ENCODE data around the gene WWOX.

Gene WWOX

DNA sequence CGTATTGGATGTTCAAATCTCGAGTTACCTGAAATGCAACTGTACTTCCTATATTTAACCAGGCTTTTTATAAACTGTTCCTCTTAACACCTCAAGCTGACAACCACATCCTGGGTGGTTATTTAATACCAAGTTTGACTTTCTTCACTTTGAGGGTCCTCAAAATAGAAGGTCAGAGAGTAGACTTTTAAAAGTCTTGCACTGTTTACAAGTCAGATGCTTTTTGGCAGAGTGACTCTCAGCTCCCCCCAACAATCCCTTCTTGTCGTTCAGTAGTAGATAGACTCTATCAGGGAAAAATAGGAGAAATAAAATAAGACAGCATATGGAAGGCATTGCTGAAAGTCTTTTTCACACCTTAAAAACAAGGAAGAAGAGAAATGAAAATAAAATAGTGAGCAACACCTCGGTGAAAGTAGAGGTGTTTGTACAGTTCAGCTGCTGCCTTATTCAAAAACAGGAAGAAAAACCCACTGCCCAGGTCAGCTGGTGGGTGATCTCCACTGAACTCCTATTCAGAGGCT, 650.4 kb downstream of the WWOX start:
- no peaks in the 10 kb centered on the region for H3K27me3 ChIP-seq (ENCODE audit: insufficient read depth, low read length)
- H3K4me1 ChIP-seq (ENCODE audit: insufficient read depth, low read length), result peaks cover 11% of the 10 kb centered on the region
- no peaks in the 10 kb centered on the region for H3K36me3 ChIP-seq (ENCODE audit: insufficient read depth, low read length)
- no peak overlapping the region for H3K4me3 ChIP-seq (ENCODE audit: low read length)
- no peak overlapping the region for H2AFZ ChIP-seq (ENCODE audit: low read depth, low read length)
- H3K9me3 ChIP-seq (ENCODE audit: low read length), result no peaks in the 10 kb centered on the region

DNA sequence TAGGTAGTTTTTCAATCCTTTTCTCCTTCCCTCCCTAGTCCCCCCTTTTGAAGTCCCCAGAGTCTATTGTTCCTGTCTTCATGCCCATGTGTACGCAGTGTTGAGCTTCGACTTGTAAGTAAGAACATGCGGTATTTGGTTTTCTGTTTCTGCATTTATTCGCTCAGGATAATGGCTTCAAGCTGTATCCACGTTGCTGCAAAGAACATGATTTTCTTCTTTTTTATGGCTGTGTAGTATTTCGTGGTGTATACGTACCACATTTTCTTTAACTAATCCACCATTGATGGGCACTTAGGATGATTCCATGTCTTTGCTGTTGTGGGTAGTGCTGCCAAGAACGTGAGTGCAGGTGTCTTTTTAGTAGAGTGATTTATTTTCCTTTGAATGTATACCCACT, 651.2 kb downstream of the WWOX start:
- no peaks in the 10 kb centered on the region for H3K9me3 ChIP-seq (ENCODE audit: low read length)
- H3K4me3 ChIP-seq (ENCODE audit: low read length), result no peak overlapping the region
- peaks cover 3% of the 10 kb centered on the region for H3K4me1 ChIP-seq (ENCODE audit: insufficient read depth, low read length)
- H3K27me3 ChIP-seq (ENCODE audit: insufficient read depth, low read length), result no peaks in the 10 kb centered on the region
- H2AFZ ChIP-seq (ENCODE audit: low read depth, low read length), result no peak overlapping the region
- H3K36me3 ChIP-seq (ENCODE audit: insufficient read depth, low read length), result no peaks in the 10 kb centered on the region

DNA sequence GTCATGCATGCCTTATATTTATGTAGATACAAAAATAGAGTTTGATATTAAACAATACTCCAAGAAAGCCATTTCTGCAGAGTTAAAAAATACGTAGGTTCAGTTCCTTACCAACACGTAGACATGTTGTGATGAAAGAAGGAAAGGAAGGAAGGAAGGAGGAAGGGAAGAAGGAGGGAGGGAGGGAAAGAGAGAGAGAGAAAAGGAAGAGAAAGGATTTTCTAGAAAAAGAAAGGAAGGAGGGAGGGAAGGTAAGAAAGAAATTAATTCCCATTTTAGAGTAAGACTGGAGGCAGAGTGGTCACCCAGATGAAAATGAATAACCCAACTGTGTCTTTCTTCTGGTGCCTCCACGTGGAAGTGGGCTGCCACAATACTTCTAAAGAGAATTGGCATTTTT, 652.1 kb downstream of the WWOX start:
- peaks cover 3% of the 10 kb centered on the region for H3K4me1 ChIP-seq (ENCODE audit: insufficient read depth, low read length)
- H3K9me3 ChIP-seq (ENCODE audit: low read length), result no peaks in the 10 kb centered on the region
- H3K27me3 ChIP-seq (ENCODE audit: insufficient read depth, low read length), result no peaks in the 10 kb centered on the region
- no peak overlapping the region for H2AFZ ChIP-seq (ENCODE audit: low read depth, low read length)
- H3K4me3 ChIP-seq (ENCODE audit: low read length), result no peak overlapping the region
- H3K36me3 ChIP-seq (ENCODE audit: insufficient read depth, low read length), result no peaks in the 10 kb centered on the region

DNA sequence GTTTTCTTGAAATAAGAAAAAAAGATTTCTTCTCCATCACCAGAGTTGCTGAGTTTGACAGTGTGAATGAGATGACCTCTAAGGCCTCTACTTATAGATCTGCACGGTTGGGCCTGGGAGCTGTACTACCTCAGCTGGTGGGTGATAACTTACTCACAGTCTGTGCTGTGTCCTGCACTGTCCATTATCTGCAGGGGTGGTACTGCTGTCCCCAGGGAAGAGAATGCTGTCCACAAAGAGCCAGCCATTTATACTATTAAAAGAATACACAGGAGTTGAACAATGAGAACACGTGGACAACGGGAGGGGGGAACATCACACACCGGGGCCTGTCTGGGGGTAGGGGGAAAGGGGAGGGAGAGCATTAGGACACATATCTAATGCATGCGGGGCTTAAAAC, 655.3 kb downstream of the WWOX start:
- Histone ChIP-seq H3K4me1 (ENCODE audit: insufficient read depth, low read length) (peaks cover 3% of the 10 kb centered on the region), H3K36me3 (ENCODE audit: insufficient read depth, low read length) (no peaks in the 10 kb centered on the region), H3K27me3 (ENCODE audit: insufficient read depth, low read length) (no peaks in the 10 kb centered on the region), H3K9me3 (ENCODE audit: low read length) (no peaks in the 10 kb centered on the region), H2AFZ (ENCODE audit: low read depth, low read length) (no peak overlapping the region), H3K4me3 (ENCODE audit: low read length) (no peak overlapping the region)

DNA sequence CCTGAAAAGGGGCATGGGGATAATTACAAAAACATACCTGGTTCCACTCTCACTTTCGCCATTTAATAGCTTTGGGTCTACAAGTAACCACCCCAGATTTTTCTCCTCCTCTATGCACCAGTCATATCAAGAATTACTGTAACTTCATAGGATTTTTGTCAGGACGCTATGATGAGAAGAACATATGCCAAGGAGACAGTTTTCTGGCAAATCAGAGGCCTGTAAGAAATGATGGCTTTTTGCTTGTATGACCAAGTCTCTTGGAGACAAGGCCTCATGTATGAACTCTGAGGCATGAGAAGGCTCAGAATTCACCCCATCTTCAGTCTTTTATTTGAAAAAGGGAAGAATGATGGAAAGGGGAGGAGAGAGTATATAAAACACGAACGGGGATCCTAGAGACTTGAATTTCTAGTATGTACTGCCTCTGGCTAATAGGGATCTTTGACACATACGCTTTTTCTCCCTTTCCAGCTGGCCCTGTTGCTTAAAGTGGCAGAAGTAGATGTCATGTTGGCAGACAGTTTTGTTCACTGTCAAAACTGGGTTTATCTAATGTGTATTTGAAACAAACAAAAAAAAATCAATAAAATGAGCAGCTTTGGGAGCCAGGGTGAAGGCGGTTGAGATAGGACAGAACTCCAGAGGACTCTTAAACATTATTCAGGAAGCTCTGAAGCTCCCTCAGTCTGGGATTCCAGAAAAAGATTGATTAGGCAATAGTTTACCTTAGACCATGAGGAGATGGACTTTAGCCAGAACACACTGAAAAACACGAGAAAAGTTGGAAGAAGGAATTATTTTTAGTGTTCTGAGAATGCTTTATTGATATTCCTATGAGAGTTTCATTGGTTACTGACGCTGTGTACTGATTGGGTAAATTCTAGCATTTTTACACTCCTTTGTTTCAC, 656.6 kb downstream of the WWOX start:
- Histone ChIP-seq H3K4me1 (ENCODE audit: insufficient read depth, low read length) (peaks cover 3% of the 10 kb centered on the region), H2AFZ (ENCODE audit: low read depth, low read length) (no peak overlapping the region), H3K9me3 (ENCODE audit: low read length) (no peaks in the 10 kb centered on the region), H3K36me3 (ENCODE audit: insufficient read depth, low read length) (no peaks in the 10 kb centered on the region), H3K4me3 (ENCODE audit: low read length) (no peak overlapping the region), H3K27me3 (ENCODE audit: insufficient read depth, low read length) (no peaks in the 10 kb centered on the region)

DNA sequence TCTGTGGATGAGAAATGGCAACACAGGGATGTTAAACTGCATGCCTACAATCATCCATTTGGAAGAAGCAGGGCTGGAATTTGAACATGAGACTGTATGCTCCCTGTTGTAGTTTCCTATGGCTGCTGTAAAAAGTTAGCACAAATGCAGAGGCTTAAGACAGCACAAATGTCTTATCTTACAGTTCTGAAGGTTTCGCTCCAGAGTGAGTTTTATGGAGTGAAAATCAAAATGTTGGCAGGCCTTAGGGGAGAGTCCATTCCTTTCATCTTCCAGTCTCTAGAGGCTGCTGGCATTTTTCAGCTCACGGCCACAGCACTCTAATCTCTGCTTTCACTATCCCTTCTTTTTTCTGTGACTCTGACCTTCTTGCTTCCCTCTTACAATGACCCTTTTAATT, 660.1 kb downstream of the WWOX start:
- Histone ChIP-seq H2AFZ (ENCODE audit: low read depth, low read length) (no peak overlapping the region), H3K36me3 (ENCODE audit: insufficient read depth, low read length) (no peaks in the 10 kb centered on the region), H3K4me1 (ENCODE audit: insufficient read depth, low read length) (peaks cover 3% of the 10 kb centered on the region), H3K4me3 (ENCODE audit: low read length) (no peak overlapping the region), H3K9me3 (ENCODE audit: low read length) (no peaks in the 10 kb centered on the region), H3K27me3 (ENCODE audit: insufficient read depth, low read length) (no peaks in the 10 kb centered on the region)

DNA sequence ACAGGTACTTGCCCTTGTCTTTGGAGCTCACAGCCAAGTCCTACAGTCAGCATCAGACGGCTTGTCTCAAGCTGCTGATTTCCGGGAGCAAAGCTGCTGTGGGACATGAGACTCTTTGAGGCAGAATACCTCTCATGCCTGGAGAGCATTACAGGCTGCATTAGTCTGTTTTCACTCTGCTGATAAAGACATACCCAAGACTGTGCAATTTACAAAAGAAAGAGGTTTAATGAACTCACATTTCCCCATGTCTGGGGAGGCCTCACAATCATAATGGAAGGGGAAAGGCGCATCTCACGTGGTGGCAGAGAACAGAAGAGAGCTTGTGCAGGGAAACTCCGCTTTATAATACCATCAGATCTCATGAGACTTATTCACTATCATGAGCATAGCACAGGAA, 661.2 kb downstream of the WWOX start:
- Histone ChIP-seq H3K4me3 (ENCODE audit: low read length) (no peak overlapping the region), H2AFZ (ENCODE audit: low read depth, low read length) (no peak overlapping the region), H3K27me3 (ENCODE audit: insufficient read depth, low read length) (no peaks in the 10 kb centered on the region), H3K36me3 (ENCODE audit: insufficient read depth, low read length) (no peaks in the 10 kb centered on the region), H3K9me3 (ENCODE audit: low read length) (no peaks in the 10 kb centered on the region), H3K4me1 (ENCODE audit: insufficient read depth, low read length) (no peaks in the 10 kb centered on the region)

DNA sequence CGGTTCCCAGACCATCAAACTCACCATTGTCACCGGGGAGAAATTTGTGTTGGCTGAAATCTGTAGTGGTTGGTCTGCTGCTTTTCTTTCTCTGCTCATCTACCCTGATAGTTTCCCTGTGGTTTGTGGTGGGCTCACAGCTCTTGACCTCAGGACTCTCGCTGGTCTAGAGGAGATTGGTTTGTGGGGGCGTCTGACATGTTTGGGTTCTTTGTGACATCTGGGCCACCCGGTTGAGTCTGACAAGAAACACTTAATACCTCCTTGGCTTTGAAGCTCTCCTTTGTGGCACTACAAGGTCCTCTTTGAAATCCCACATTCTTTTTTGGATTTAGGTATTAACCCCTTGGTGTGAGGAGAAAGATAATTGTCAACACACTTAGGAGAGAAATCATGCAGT, 662.0 kb downstream of the WWOX start:
- no peaks in the 10 kb centered on the region for H3K4me1 ChIP-seq (ENCODE audit: insufficient read depth, low read length)
- no peak overlapping the region for H3K4me3 ChIP-seq (ENCODE audit: low read length)
- no peaks in the 10 kb centered on the region for H3K36me3 ChIP-seq (ENCODE audit: insufficient read depth, low read length)
- no peaks in the 10 kb centered on the region for H3K27me3 ChIP-seq (ENCODE audit: insufficient read depth, low read length)
- H2AFZ ChIP-seq (ENCODE audit: low read depth, low read length), result no peak overlapping the region
- no peaks in the 10 kb centered on the region for H3K9me3 ChIP-seq (ENCODE audit: low read length)

DNA sequence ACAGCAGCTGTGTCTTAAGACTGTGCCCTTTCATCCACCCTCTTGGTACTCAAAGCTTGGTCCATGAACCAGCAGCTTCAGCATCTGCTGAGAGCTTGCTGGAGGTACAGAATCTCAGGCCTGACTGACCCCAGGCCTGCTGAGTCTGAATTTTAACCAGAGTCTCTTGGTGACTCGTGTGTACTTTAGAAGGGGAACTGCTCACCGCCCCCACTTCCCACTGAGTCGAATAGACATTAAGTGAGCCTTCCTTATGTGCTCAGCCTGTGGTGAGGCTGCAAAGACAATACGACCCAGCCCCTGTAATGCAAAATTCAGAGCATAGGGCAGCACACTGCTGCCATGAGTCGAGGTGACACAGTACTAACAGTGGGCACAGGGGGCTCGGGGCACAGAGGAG, 662.8 kb downstream of the WWOX start:
- H2AFZ ChIP-seq (ENCODE audit: low read depth, low read length), result no peak overlapping the region
- no peaks in the 10 kb centered on the region for H3K36me3 ChIP-seq (ENCODE audit: insufficient read depth, low read length)
- no peaks in the 10 kb centered on the region for H3K4me1 ChIP-seq (ENCODE audit: insufficient read depth, low read length)
- H3K9me3 ChIP-seq (ENCODE audit: low read length), result no peaks in the 10 kb centered on the region
- H3K27me3 ChIP-seq (ENCODE audit: insufficient read depth, low read length), result no peaks in the 10 kb centered on the region
- H3K4me3 ChIP-seq (ENCODE audit: low read length), result no peak overlapping the region

DNA sequence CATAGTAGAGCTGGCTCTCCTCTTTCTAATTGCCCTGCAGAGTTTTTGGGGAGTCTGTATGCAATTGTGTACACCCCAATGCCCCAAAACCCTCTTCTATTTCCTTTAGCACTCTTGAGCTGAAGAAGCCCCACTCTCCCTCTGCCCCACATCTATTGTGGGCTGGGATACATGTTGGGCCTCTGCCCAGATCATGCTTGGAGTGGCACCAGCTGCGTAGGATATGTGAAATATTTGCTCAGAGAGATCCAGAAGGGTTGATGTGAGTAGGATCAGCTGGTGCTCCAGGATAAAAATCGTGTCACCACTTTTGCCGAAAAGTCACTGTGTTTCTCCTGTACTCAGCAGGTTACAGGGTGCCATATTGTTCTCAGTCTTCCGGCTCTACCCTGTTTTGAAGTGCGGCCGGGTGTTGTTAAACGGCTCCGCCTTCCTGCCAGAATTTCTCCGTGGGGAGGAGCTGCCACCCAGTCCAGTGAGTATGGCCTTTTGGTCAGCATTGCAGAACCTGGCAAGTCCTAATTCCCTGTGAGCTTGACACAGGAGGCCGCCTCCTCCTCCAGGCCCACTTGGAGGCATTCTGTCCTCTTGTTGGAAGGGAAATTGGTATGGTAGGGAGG, 664.5 kb downstream of the WWOX start:
- no peak overlapping the region for H2AFZ ChIP-seq (ENCODE audit: low read depth, low read length)
- H3K27me3 ChIP-seq (ENCODE audit: insufficient read depth, low read length), result no peaks in the 10 kb centered on the region
- no peaks in the 10 kb centered on the region for H3K36me3 ChIP-seq (ENCODE audit: insufficient read depth, low read length)
- H3K9me3 ChIP-seq (ENCODE audit: low read length), result no peaks in the 10 kb centered on the region
- H3K4me1 ChIP-seq (ENCODE audit: insufficient read depth, low read length), result peaks cover 4% of the 10 kb centered on the region
- H3K4me3 ChIP-seq (ENCODE audit: low read length), result no peak overlapping the region

DNA sequence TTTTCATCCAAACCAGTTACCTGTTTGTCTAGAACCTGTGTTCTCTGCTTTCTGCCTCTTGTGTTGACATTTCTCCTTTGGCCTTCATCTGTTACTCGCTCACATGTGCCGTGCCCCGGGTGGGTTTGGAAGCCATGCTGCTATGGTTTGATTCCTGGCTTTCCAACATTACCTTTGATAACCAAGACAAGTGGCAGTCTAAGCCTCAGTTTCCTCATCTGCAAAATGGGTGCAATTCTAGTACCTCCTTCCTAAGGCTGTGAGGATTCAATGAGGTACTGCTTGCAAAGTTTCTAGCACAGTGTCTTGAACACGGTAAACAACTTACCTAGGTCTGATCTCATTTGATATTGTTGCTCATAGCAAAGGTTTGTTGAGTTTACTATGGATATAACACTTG, 665.0 kb downstream of the WWOX start:
- Histone ChIP-seq H3K4me1 (ENCODE audit: insufficient read depth, low read length) (peaks cover 4% of the 10 kb centered on the region), H3K36me3 (ENCODE audit: insufficient read depth, low read length) (no peaks in the 10 kb centered on the region), H3K4me3 (ENCODE audit: low read length) (no peak overlapping the region), H3K9me3 (ENCODE audit: low read length) (no peaks in the 10 kb centered on the region), H2AFZ (ENCODE audit: low read depth, low read length) (no peak overlapping the region), H3K27me3 (ENCODE audit: insufficient read depth, low read length) (no peaks in the 10 kb centered on the region)

DNA sequence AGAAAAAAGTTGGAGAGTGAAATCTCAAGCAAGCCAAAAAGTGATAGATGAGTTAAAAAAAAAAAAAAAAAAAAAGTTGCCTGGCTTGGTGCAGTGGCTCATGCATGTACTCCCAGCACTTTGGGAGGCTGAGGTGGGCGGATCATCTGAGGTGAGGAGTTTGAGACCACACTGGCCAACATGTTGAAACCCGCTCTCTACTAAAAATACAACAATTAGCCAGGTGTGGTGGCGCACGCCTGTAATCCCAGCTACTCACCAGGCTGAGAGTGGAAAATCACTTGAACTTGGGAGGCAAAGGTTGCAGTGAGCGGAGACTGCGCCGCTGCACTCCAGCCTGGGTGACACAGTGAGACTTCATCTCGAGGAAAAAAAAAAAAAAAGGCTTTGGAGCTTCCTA, 668.8 kb downstream of the WWOX start:
- H3K4me1 ChIP-seq (ENCODE audit: insufficient read depth, low read length), result peaks cover 4% of the 10 kb centered on the region
- no peaks in the 10 kb centered on the region for H3K9me3 ChIP-seq (ENCODE audit: low read length)
- no peak overlapping the region for H2AFZ ChIP-seq (ENCODE audit: low read depth, low read length)
- no peaks in the 10 kb centered on the region for H3K36me3 ChIP-seq (ENCODE audit: insufficient read depth, low read length)
- no peaks in the 10 kb centered on the region for H3K27me3 ChIP-seq (ENCODE audit: insufficient read depth, low read length)
- H3K4me3 ChIP-seq (ENCODE audit: low read length), result no peak overlapping the region

DNA sequence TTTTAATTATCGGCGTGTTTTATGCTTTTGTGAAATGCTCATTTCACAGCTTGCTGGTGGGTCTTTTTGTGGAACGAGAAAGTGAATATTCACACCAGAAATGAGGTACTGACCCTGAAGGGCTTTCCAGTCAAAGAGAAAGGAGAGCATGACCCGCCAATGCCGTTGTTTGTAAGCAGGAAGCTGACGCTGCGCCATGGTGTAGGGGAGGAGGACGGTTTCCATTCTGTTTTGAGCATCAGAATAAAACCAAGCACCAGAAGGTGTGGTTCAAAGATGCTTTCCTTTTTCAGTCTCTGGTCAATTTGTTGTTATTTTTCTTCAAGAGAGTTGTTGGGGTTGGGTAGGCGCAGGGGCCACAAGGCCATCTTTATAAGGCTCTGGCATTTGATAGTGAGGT, 669.3 kb downstream of the WWOX start:
- peaks cover 4% of the 10 kb centered on the region for H3K4me1 ChIP-seq (ENCODE audit: insufficient read depth, low read length)
- no peaks in the 10 kb centered on the region for H3K27me3 ChIP-seq (ENCODE audit: insufficient read depth, low read length)
- H3K36me3 ChIP-seq (ENCODE audit: insufficient read depth, low read length), result no peaks in the 10 kb centered on the region
- H2AFZ ChIP-seq (ENCODE audit: low read depth, low read length), result no peak overlapping the region
- H3K9me3 ChIP-seq (ENCODE audit: low read length), result no peaks in the 10 kb centered on the region
- H3K4me3 ChIP-seq (ENCODE audit: low read length), result no peak overlapping the region
